COR-L47 (cell line): Measurements from ENCODE around the gene LRMDA.

Experiments used
- DNase-seq: peaks from one replicate; lab custom pipeline; 2025; lab: John Stamatoyannopoulos, UW

LRMDA gene

DNA sequence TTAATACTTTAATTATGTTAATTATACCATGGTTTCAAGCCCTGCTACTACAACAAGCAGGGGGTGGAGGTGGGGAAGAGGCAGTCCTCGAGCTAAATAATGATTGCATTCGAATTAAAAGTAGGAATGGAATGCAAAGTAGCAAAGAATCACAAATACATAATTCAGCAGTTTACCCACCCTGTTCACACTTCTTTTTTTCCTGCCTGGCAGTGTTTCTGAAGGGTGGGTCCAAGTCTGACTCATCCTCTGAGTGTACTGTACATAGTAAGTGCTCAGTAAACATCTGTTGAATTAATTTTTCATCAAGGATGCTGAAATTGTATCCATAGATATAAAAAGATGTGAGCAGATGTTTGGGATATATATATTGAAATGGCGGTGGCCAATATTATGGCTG, 778.8 kb downstream of the LRMDA start:
- no peak for DNase-seq

DNA sequence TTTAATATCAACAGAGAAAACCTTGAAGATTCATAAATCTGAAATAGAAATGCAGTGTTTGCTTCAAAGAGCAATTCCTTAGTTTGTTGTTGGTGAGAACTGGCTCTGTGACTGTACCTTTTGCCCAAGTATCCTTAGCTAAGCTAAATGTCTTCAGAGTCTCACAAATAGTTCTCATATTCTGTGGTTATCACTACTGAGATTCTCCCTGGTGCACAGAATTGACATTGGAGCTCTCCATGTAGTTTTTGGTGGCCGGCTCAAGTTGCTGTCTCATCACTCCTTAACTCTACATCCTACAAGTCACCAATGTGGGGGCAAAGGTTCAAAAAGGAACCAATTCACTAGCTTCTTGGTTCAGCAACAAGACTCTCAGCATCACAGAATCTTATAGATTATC, 780.3 kb downstream of the LRMDA start:
- no peak for DNase-seq

DNA sequence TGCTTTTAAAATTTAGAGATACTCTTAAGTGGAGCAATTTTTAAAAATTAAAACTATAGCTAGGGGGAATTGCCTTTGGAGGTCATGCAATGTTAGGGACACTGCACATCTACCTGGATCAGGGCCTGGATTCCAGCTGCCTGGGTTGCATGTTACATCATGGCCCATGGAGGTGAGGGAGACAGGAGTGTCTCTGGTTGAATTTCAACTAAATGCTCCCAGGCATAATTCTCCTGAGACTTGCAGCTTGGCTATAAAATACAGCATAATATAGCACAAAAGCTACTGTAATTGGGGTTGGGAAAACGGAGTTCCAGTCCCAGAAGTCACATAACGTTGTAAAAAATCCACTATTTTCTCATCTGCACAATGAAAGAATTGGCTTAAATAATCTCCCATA, 782.5 kb downstream of the LRMDA start:
- DNase-seq, result no peak

DNA sequence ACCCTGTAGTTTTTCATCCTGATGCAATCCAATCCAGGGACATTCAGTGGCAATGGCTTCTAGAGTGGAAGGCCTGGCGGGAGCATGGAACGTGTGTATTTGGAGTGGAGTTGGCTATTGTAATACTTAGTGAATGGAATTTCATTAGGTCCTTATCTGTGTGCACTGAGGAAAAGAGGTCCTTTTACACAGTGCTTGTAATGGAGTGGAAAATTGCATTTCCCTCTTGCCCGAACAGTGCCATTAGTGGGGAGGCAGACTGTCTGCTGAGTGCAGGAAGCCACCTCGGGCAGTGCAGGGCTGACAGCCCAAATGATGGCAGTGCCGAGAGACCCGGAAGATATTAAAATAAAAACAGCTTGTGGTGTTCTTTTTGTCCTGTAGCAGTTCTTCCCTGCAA, 786.6 kb downstream of the LRMDA start:
- DNase-seq, result no peak

DNA sequence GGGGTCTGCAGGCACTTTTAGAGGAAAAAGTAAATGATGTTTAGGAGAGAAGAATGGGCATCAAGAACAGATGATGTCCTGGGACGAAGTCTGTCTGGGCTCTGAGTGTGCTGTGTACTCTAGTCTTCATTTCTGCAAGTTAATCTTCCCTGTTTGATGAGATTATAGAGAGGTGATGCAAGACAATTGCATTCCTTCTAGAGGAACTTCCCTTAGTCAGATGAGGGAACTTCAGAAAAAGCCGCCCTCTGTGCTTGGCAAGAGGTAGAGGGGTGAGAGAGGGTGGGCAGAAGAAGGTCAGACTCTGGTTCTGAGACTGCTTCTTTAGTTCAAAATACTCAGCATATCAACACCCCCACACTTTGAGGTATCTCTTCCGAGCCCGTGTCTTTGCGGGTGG, 797.9 kb downstream of the LRMDA start:
- no peak for DNase-seq

DNA sequence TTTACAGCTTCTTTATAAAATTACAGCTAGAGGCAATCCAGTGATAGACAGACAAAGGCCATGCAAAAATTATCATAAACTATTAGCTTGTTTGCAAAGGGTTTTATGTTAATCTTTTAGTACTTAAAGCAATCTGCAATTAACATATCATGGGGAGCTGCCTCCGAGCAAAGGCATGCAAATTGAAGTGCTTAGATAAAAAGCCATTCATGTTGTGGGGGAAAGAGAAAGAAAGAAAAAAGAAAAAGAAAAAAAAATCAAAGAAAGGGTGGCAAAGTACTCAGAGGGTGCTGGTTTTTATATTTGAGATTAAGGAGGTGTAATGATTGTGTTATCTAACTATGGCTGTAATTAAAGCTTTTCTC, 799.5 kb downstream of the LRMDA start:
- no peak for DNase-seq

DNA sequence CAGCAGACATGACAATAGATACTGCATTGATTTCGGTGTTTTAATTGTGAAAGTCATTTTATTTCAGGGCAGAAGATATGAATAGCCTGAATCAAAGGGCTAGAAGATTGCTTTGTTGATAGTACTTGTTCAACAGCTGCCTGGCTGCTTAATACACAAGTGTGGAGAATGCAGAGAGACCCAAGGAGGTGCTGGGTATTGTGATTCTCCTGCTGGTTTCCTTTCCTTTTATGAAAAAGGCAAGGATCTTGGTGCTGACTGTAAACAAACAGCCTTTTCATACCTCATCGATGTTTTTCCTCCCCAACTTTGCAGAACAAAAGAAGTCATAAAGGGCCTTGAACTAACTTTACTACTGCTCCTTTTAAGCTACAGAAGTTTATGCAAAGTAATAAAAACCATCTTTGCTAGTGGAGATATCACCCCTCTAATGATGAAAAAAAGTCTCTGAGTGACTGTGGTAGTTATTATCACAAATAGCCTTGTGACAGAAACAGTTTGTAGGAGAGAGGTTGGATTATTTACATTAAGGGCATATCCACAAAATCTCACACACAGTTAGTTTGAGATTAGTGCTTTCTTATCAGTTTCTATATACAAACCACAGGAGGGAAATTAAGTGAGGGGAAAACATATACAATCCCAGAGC, 800.0 kb downstream of the LRMDA start:
- no peak for DNase-seq

DNA sequence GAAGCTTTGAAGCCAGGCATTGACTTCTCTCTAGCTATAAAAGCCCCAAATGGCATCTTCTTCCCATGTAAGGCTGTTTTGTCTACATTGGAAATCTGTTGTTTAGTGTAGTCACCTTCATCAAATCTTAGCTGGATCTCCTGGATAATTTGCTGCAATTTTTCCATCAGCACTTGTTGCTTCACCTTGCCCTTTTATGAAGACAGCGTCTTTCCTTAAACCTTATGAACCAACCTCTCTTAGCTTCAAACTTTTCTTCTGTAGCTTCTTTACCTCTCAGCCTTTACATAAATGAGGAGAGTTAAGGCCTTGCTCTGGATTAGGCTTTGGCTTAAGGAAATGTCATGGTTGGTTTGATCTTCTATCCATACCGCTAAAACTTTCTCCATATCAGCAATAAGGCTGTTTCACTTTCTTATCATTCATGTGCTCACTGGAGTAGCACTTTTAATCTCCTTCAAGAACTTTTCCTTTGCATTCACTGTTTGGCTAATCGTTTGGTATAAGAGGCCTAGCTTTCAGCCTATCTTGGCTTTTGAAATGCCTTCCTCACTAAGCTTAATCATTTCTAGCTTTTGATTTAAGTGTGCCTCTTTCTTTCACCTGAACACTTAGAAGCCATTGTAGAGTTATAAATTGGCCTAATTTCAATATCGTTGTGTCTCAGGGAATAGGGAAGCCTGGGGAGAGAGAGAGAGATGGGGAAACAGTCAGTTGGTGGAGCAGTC, 803.2 kb downstream of the LRMDA start:
- no peak for DNase-seq

DNA sequence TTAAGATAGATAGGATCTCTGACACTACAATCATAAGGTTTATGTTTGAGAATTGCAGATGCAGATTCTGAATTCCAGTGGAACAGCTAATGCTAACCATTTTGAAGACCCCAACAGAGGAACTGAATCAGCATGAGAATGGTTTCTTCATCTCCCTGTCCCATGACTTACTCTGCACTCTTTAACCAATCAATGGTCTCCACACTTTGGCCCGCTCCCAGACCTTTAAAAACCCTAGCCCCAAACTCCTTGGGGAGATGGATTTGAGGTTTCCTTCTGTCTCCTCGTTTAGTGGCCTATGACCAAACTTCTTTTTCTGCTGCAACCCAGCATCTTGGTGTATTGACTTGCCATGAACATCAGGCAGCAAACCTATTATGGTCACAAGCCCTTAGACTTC, 804.9 kb downstream of the LRMDA start:
- no peak for DNase-seq

DNA sequence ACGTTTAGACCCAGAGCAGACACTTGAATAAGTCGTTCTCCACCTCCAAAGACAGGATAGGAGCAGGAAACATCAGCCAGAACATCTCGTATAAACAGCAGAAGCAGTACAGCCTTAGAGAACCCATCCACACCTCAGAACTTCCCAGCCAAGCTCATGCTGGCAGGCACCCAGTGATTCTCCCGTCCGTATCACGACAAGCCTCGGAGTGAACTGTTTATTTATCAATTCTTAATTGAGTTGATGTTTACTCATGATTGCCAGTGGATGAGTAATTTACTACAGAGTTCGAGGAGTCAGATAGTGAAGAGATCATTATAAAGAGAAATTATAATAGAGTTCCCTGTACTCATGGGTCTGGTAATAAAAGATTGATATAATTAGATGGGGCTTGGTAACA, 811.5 kb downstream of the LRMDA start:
- DNase-seq, result no peak

DNA sequence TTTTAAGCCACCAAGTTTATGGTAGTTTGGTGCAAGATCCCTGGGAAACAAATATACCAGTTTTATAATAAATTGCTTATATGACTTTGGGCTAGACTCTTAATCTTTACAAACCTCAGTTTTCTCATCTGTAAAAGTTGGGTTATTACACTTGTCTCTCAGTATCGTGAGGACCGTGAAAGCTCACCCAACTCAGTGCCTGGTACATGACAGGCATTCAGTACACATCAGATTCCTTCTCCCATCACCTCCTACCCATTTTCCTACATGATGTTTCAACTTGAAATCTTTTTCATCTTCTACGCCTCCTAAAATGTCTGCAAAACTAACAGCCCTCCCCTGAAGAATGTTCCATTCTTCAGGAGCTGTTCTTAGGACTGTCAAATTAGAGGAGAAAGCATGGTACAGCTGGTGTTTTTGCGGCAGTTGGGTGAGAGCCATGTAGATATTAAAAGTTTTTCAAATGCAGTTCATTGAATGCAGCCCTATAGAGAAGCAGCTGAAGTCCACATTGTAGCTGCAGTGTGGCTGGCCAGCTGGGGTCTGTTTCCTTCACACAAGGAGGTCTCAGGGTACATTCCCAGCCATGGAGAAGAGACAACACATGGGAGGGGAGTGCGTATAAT, 812.8 kb downstream of the LRMDA start:
- no peak for DNase-seq

DNA sequence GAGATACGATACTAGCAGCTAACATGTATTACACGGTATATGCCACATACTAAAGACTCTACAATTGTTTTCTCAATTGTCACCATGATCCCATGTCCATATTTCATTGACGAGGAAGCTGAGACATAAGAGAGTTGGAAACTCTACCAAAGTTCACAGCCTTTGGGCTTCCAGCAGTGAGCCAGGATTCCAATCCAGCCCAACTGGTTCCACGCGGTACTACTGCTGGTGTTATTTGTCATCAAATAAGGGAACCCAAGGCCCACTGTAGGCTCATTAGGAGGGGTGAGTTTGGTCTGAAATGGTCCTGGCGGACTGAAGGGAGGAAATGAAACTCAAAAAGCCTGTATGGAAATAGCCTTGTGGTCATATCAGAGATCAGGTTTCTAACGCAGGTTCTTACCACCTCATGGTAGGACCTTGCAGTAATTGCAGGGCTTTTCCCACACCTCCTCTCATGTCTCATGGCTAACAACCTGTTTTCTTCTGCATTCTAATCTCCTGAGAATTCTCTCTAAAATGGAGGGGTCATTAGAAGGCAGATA, 814.6 kb downstream of the LRMDA start:
- DNase-seq, result no peak

DNA sequence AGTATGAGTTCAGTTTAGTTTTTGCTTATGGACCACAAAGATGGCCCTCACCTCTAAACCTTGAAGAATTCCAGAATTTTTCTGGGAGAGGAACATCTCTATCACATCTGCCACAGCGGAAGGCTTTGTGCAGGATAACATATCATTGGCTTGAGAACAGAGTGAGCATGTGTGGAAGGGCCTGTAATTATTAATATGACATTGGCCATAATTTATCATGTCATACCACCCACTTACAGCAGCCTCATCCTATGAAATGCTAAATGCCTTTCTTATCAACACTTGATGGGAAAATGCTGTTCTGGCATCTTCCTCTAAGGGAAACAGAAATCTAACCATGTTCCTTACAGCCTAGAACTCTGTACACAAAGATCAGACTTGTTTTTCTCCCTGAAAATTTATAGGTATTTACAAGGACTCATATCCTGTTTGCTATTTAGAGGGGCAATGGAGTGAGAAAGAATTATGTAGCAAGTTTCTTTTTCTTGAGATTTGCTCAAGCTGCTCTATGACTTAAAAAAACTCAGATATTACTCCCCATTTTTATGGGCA, 817.3 kb downstream of the LRMDA start:
- DNase-seq, result no peak

DNA sequence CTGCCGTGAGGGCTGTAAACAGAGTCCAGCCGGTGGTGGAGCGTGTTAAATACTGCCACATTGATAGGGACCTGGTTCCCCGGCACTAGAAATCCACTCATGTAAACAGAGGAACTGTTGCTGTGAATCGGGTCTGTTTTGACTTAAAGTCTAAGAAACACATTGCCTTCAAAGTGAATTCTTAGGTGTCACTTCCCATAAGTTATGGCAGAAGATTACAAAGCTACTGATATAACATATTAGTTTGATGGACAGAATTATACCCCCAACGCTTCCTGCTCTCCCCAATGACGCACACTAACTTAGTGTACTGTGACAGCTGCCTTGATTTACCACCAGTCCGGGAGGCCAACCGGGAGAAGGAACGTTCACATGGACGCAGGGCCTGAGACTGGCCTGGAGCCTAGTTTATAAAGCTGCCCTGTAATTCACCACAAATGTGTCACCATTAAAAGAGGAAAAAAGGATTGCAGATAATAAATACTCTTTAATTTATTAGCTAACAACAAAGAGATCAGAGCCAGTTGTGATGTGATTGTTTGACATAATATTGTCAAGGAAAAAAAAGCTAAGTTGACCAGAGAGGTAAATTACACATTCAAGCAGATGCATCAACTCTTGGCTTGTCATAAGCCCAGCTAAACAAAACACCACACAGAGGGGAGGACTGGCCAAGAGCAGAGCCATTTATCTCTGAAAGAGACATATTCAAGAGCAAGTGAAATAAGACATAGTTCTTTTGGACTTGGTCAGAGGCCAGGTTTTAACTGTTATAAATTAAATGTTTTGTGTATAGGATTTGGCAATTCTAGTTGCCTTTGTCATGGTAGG, 820.6 kb downstream of the LRMDA start:
- DNase-seq, result no peak

DNA sequence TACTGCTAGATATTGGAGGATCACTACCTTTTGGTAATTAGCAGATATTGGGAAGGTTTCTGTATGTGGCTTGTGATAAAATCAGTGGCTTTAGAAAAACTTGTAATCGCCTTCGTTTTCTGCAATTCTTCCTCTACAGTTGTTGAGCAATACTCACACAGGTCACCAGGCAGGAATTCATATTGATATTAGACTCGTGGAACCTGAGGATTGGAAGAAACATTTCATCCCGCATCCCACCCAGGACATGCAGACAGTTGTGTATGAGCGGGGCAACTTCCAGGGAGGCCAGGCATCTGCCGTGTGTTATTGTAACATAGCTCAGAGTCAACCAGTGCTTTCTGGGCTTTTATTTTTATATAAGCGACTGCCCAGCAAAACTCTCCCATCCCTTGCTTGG, 821.3 kb downstream of the LRMDA start:
- DNase-seq, result no peak

DNA sequence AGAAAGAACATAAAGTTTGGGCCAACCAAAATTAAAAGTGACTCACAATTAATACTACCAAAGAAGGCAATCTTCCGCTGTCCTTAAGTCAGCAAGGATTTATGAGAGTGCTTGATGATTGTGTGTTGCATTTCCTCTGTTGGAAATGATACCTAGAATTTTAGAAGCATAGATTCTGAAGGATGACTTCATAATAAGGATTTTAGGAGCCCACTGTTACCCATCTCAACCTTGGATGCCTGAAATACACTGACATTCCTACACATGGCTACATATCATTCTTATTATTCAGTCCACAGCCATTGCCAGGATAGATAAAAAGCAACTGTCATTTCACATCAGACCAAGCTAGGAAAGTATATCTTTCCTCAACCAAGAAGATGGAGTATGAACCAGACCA, 823.8 kb downstream of the LRMDA start:
- DNase-seq, result no peak

DNA sequence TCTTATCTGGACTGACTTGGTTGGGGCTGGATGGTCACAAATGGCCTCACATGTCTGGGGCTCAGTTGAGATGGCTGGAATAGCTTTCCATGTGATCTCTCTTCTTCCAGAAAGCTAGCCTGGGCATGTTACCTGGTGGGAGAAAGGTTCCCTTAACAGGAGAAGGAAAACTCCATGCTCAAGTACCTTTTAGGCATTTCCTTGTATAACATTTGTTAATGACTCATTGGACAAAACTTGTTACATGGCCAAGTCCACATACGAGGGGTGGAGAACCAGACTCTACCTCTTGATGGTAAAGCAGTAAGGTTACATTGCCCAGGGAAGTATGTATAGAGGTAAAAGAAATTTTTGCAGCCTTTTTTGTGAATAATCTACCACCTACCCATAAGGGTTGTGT, 826.4 kb downstream of the LRMDA start:
- no peak for DNase-seq

DNA sequence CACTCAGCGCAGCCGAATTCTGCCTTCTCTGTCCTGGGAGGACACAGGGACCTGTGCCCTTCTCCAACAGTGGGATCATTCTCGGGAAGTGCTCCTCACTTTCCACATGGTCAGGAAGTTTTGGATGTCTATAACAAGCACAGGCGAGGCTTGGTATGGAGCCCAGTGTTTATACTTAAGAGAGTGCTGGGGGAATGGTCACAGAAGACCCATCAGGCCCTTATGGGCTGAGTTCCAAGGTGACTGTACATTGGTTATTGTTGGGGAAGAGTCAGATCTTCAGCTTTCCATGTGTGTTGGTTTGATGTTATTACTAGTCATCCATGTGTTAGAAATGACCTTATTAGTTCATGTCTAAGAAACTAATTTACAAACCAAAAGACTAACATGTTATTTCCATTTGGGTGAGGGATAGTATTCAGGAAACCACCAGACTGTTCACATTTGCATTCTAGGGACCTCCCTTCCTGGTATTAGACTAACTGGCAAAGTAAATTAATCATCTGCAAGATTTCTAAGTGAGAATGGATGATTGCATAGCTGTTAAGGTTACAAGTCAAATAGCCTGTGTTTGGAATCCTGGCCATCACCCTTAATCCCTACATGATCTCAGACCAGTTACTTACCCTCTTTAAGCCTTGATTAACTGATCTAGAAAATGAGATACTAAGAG, 834.2 kb downstream of the LRMDA start:
- no peak for DNase-seq

DNA sequence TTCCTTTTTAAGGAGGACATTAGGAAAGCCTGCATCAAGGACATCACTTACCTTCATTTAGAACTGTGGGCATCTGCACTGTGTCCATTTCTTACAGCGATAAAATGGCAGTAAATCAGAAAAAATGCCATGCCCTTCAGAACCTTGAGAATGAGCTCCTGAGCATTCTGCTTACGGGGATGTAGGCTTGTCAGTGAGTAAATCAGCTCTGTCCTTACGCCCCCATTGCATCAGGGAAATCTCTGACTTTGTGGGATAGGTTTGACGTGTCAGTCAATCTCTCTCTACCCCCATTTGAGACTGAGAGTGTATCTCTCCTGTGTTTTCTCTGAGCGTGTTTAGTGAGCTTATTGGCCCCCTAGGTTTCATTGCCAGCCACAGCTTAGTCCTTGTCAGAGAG, 837.1 kb downstream of the LRMDA start:
- DNase-seq, result no peak

DNA sequence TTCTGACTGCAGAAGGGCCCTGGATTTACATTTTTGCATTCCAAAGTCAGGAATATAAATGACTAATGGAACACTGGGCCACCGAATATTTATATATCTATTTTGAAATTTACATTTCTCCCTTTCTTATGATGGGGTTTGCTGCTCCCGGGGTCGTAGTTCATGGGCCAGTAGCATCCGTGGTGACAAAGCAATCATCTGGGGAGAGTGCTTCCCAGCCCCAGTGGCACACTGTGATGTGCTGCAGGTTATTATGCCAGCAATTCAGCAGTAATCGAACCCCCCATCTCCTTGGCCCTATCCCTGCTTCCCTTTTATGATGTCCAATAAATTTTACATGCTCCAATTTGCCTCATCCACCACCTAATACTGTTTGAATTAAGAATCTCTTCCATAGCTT, 837.5 kb downstream of the LRMDA start:
- no peak for DNase-seq

DNA sequence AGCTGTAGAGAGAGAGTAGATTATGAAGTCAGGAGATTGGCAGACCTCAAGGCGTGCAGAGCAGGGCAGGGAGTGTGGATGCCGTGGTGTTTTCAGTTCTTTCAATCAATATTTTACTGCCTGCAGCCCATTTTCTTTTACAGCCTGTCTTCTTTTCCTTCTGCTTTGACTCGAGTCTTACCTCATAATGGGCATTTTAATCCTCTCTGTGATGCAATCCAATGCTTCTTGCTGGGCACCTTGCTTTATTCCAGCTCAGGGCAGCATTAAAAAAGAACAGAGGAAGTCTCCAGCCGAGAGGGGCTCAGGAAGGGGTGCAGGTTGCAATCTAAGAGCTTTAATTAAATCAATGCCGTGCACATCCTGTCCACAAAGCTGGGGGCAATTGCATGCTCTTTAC, 839.0 kb downstream of the LRMDA start:
- no peak for DNase-seq

DNA sequence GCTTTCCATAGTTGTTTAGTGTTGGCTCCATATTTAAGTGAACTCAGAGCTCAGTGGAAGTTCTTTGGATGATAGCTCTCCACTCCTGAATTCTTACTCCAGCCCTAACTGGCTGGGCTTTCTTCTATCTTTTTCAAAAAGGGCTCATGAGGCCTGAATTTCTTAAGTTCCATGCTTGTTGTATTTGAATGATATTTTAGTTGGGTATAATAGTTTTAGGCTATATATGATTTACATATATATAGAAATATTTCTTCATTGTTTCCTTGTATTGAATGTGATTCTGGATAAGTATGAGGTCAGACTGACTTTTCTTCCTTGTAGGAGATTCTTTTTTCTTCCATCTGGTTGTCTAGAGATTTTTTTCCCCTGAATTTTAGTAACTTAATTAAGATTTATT, 843.5 kb downstream of the LRMDA start:
- DNase-seq, result no peak
